ENCODE results near the gene SLC4A11. TPM values are rescaled to one million over a fixed set of nuclear protein-coding genes. Genes with fewer than 3 reads are reported as not detected.
"Not testable (repeated sequence)": the region's sequence is repeated elsewhere in the genome, so short reads cannot be mapped to it uniquely, and the experiment has no call there.

The SLC4A11 gene
- total RNA-seq, 1 donor from 2014 or later, result 0.89 TPM

DNA sequence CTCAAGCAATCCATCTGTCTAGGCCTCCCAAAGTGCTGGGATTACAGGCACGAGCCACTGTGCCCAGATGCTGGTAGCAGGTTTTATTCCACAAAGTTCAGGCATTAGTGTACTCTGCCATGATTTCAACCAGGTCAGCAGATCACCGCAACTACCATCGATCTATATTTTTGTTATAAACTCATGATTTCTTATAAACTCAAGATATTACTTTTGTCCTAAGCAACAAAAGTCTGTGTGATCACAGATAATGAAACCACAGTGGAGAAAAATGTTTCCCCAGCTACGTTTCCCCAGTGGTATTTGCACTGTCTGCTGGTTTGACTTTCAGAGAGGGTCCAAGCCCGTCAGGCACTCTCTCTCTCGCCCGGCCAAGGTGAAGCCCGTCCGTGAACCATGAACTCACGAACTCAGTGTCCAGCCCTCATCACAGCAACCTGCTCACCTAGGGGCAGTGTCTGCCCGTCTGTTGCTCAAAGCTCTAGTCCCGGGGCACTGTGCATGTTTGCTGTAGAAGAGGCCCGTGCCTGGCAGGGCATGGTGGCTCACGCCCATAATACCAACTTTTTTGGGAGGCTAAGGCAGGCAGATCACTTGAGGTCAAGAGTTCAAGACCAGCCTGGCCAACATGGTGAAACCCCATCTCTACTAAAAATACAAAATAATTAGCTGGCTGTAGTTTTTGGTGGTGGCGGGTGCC, 7.0 kb downstream of the SLC4A11 start:
- ATAC-seq, result no peak
- intact Hi-C loops (cut with DNase I), result no loop called here
- no peak for DNase-seq (ENCODE audit: low spot score)

DNA sequence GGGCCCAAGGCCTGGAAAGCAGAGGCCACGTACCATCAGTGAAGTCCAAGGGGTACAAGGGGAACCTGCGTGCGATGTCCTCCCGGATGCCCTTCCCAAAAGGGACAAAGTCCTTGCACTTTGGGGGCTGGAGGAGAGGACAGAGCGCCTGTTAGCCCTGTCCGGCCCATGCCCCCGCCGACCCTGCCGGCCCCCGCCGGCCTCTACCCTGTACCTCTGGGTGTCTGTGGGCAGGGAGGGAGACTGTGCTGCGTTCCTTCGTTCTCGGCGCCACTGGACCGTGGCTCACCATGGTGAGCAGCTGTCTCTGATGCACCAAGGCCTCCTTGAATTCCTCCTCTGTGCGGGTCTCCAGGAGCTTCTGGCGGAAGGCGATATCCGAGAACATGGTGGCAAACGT, 7.9 kb downstream of the SLC4A11 start:
- intact Hi-C loops (cut with DNase I), result no loop called here
- DNase-seq (ENCODE audit: low spot score), result no peak
- ATAC-seq, result no peak

DNA sequence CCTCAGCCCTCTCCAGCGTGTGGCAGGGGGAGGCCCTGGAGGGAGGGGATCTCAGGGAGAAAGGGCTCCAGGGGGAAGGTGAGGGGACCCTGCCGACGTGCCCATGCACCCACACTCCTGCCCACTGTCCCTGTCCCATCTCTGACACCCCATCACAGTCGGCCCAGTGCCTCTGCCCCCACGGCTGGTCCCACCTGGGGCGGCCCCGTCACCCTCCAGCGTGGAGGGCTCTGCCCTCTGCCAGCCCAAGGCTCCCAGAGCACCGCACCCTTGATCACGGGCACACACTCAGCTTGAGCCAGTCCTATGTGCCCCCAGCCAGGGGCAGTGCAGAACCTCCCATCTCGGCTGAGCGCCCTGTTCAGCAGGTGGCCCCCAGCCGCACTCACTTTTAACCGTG, 9.2 kb downstream of the SLC4A11 start:
- no peak for DNase-seq (ENCODE audit: low spot score)
- ATAC-seq, result no peak
- intact Hi-C loops (cut with DNase I), result no loop called here

DNA sequence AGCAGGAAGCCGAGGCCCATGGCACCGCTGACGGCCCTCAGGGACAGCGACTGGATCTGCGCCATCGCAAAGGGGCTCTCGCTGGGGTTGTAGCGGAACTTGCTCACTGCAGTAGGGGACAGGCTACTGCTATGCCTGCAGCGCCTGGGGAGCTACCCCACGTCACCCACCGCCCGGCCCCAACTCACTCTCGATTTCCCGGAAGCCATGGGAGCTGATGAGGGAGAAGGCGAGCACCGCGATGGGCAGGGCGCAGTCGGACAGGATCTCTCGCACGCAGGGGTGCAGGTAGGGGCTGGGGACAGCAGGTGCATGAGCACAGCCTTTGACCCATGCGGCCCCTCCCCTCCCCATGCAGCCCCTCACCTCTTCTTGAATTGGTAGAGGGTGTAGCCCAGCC, 9.8 kb downstream of the SLC4A11 start:
- DNase-seq (ENCODE audit: low spot score) (no peak), ATAC-seq (no peak)
- intact Hi-C loops (cut with DNase I), result no loop called here

DNA sequence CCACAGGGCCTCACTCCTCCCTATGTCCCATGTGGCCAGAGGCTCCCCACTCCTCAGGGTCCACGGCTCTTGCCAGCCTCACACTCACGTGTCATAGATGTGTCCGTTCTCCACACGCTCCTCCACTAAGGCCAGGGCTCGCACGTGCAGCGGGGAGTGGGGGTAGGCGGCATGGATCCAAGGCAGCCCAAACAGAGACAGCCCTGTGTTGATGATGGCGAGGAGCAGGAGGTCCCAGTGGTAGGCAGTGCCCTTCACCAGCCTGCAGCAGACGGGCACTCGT, 10.3 kb downstream of the SLC4A11 start:
- ATAC-seq (no peak), DNase-seq (ENCODE audit: low spot score) (no peak)
- intact Hi-C loops (cut with DNase I), result no loop called here

DNA sequence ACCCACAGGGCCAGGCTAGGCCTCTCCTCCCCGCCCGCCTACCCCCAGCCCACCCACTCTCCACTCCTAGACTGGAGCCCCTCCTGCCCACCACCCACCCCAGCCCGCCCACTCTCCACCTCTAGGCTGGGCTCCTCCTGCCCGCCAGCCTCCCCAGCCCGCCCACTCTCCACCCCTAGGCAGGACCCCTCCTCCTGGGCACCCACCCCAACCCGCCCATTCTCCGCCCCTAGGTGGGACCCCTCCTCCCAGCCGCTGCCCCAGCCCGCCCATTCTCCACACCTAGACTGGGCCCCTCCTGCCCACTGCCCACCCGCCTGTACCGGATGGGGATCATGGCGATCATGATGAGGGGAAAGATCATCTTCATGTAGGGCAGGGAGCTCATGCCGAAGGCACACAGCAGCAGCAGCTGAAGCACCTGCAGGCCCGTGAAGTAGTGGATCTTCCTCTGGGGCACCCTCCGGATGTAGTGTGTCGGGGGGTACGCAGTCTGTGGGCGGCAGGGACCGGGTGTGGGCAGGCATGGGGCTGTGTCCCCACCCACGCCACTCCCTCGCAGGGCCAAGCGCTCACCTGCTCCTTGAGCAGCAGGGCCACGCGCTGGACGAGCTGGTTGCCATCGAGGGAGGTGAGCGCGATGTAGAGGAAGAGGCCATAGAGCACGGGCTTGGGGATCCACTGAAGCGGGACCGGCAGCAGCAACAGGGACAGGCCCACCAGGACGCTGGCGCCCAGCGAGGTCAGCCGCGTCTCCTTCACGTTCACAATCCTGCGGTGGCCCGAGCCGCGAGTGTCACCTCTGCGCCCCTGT, 10.8 kb downstream of the SLC4A11 start:
- intact Hi-C loops (cut with DNase I), result no loop called here
- ATAC-seq (no peak), DNase-seq (ENCODE audit: low spot score) (peak; percentile 51)

DNA sequence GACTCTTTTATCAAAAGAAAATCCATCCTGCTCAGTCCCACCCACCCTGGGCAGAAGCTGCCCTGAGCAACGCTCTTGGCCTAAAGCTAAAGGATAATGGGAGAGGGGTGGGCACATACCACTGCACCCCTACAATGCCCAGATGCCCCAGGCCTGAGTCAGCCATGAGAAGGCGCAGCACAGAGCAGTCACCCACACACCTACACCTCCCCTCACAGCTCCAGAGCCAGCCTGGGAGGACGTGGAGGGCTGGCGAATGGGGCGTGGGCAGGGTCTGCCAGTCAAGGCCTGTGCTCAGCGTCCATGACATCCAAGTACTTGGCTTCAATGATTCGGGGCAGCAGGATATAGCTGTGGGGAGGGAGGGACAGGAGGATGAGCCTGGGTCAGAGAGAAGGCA, 11.5 kb downstream of the SLC4A11 start:
- intact Hi-C loops (cut with DNase I), result no loop called here
- DNase-seq (ENCODE audit: low spot score) (no peak), ATAC-seq (no peak)

DNA sequence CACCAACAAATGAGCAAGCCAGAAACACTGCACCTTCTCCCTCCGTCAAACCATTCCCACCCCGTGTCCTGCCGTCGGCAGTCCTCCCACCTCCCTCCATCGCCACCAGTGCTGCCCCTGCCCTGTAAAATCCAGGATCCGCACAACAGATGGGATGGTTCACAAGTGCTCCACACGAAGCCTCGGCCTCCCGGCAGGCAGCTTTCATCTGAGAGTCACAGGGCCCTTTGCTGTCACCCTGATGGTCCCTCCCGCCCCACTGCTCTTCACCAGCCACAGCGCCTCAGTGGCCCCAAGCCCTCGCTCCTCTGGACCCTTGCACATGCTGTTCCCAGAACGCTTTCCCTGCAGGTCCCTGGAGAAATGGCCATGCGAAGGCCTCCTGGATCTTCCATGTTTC, 12.1 kb downstream of the SLC4A11 start:
- intact Hi-C loops (cut with DNase I), result no loop called here
- DNase-seq (ENCODE audit: low spot score) (no peak), ATAC-seq (no peak)

DNA sequence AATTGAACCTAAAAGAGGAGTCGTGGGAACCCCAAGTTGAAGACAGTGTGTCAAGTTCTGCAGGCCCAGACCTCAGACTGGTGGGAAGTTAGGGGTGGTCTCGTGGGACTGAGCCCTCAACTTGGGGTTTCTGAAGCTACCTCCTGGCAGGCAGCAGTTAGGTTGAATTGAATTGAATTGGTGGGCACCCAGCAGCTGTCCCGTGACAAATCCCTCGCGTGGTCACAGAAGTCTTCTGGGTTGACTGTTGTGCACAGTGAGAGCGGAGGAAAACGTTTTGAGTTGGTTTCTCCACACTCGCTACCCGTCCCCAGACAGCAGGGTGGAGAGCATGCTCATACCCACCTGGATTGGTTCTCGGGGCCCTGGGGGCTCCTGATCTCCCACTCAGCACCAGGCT, 12.9 kb downstream of the SLC4A11 start:
- DNase-seq (ENCODE audit: low spot score) (no peak), ATAC-seq (no peak)
- intact Hi-C loops (cut with DNase I), result no loop called here

DNA sequence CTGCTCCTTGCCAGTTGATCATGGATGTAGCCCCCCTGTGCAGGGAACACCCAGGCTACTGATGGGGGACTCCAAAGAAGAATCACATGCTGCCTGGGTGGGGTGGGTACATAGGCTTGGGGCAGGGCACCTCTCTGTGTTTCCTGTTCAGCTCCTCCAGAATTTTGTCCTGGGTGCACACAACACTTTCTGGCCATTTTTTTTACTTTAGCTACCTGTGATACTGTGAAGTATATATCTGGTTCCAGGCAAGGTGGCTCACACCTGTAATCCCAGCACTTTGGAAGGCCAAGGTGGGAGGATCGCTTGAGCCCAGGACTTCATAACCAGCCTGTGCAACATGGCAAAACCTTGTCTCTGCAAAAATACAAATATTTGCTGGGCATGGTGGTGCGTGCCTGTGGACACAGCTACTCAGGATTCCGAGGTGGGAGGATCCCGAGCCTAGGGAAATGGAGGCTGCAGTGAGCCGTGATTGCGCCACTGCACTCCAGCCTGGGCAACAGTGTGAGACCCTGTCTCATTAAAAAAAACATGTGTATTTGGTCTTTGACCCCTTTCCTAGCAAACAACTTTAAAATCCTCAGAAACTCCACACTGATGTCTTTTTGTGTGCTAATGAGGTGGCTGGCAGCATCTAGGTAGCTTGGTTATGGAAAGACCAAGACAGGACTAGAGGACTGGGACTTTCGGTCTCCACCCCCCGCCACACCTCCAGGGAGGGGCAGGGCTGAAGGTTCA, 14.1 kb downstream of the SLC4A11 start:
- intact Hi-C loops (cut with DNase I), result no loop called here

DNA sequence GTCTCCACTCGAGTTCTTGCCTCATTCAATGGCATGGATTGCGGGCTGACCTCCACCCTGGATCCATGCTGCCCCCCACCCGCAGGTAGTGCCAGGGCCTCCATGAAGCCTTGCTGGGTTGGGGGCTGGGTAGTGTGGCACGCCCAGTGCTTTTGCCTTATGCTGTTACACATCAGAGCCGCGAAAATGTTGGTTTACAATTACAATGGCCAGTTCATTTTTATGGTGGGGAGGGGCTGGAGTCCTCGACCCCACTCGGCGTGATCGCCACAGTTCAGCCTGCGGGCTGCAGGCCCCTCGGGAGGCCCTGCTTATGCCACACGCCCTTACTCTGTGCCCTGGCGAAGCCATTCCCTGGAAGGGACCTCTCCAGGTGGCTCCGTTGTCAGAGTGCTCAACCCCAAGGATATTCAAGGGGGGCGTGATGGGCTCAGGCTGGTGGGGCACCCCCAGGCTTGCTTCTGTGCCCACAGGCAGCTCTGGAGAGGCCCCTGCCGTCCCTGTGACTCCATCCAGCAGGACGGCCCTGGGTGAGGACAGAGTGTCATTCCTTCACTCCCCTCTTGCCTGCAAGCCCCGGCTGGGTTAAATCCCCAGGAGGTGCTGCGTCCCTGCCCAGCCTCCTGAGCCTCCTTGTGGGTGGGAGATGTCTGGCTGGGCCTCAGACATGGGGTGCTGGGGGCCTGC, 14.9 kb downstream of the SLC4A11 start:
- intact Hi-C loops (cut with DNase I), result no loop called here
- no peak for DNase-seq (ENCODE audit: low spot score)
- ATAC-seq, result no peak

More for the DNA sequence above, 14.1 kb downstream of the SLC4A11 start:
- DNase-seq (ENCODE audit: low spot score) (no peak), ATAC-seq (no peak)

DNA sequence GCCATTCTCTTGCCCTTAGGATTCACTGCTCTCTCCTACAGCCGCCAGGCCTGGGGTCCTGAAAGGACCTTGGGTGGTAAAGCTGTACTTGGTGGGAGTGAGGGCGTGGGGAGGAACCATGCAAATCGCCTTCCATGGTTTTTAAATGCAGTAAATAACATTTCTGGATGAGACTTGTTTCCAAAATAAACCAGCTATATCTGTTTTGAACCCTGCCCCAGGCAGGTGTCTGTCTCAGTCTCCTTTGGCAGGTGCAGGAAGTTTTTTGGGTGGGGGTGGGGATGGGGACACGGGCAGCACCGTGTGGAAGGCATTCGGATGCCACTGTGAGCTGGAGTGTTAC, 15.4 kb downstream of the SLC4A11 start:
- intact Hi-C loops (cut with DNase I), result no loop called here
- no peak for DNase-seq (ENCODE audit: low spot score)
- ATAC-seq, result no peak

DNA sequence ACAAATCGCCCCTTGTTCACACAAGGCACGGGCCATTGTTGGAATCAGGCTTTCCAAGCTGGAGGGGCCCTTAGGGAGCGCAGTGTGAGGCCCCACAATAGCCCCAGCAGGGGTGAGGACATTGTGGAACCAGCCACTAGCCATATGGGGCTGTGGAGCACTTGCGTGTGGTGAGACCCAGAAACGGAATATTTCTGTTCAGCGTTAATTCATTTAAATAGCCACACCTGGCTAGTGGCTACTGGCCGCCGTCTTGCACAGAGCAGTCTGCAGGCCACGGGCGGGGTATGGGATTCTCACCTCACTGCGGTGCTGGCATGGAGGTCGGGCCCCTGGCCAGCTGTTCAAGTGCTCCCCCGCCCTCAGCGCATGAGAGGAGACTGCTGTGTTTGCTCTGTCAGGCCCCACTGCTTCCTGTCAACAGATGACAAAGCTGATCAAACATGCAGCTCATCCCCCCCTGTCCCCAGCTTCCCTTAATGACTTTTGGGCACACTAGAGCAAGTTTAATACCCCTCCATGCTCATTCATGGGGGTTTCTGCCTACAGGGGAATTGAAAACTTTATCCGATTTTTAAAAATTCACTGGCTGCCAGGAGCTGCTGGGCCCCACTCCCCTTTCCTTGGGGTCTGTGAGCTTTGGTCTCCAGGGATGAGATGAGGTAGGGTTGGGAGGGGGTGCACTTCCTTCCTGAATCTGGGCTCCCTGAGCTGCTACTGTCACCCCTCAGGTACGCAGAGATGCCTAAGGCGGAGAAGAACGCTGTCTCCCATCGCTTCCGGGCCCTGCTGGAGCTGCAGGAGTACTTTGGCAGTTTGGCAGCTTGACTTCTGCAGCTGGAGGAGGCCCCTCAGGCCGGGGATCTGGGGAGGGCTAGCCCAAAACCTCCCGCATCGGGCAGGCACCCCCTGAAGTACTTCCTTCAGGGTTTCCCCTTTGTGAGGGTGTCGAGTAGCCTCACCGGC, 16.1 kb downstream of the SLC4A11 start:
- ATAC-seq (no peak), DNase-seq (ENCODE audit: low spot score) (no peak)
- intact Hi-C loops (cut with DNase I), result no loop called here

DNA sequence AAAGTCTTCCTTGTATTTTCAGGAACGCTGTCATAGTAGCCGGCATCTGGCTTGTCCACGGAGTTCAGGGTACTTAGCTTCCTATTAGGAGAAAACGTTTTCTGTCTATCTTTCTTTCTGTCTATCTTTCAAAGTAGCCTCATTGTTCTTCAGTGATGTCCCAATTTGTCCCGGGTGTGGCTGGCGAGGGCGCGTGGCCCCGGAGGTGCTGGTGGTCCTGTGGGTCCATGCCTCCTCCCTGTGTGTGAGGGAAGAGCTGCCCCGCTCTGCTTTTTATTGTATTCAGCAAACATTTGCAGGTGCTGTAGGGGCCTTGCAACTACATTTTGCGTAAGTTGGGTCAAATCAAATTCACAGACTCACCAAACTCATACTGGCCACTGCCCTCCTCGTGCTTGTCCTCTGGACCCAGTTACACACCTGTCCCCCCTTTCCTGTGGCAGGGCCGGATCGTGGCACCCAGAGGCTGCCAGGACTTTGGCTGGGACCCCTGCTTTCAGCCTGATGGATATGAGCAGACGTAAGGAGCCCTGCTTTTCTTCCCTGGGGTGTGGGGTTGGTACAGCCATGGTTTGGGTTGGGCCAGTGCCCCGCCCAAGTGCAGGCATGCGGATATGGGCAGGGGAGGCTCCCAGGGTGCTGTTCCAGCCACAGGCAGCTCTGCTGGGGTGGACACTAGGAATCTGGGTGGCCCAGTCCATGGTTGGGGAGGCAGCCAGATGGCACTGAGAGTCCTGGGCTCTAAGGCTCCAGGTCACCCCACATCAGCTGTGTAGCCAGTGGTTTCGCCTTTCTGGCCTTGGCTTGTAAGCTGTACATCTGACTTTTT, 17.4 kb downstream of the SLC4A11 start:
- intact Hi-C loops (cut with DNase I), result no loop called here
- no peak for ATAC-seq
- DNase-seq (ENCODE audit: low spot score), result no peak

DNA sequence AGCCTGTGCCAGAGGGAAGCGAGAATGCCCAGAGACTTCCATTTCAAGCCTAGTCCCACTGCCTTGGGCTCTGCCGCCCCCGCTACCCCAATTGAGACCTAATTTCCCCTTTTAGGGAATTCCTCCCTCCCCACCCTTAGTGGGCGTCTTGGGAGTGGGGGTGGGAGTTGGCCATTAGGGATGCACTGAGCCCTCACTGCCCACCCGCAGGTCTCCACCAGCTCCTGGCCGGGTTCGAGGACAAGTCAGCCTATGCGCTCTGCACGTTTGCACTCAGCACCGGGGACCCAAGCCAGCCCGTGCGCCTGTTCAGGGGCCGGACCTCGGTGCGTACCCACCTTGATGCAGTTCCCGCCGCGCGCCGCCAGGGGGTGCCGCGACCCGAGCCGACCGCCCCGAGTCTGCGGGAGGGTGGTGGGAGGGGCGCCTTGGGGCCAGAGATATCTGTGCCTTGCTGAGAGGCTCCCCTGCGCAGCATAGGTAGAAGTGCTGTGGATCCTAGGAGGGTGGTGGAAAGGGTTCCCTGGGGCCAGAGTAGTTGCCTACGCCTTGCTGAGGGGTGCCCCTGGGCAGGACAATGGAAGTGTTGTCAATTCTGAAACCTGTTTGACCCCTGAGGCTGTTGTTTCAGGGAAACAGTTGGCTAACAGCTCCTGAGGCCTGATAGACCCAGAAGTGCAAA, 20.5 kb downstream of the SLC4A11 start:
- DNase-seq (ENCODE audit: low spot score), result peak; percentile 73

DNA sequence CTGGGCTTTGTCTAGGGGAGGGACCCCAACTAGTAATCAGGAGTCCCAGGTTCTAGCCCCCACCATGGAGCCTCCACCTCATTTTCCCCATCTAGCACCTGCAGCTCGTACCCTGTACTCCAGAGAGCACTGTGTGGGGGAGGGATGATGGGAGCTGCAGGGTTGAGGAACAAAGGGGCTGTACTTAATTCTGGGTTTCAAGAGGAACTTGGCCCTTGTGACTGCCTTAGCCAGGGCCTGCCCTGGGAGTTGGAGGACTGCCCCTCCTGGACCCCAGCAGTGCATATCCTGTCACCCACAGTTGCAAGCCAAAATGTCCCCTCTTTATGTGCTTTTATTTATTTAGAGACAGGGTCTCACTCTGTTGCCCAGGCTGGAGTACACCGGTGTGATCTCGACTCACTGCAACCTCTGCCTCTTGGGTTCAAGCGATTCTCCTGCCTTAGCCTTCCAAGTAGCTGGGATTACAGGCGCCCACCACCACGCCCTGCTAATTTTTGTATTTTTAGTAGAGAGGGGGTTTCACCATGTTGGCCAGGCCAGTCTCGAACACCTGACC, 23.6 kb downstream of the SLC4A11 start:
- intact Hi-C loops (cut with DNase I), result loop anchor here (10.0 kb wide), 1 partner anchor 109 kb away; no protein-coding TSS in a partner anchor
- DNase-seq (ENCODE audit: low spot score); ATAC-seq: not testable (repeated sequence)

More for the DNA sequence above, 20.5 kb downstream of the SLC4A11 start:
- intact Hi-C loops (cut with DNase I), result loop anchor here (10.0 kb wide), 1 partner anchor 106 kb away; no protein-coding TSS in a partner anchor
- peak; percentile 76 for ATAC-seq

DNA sequence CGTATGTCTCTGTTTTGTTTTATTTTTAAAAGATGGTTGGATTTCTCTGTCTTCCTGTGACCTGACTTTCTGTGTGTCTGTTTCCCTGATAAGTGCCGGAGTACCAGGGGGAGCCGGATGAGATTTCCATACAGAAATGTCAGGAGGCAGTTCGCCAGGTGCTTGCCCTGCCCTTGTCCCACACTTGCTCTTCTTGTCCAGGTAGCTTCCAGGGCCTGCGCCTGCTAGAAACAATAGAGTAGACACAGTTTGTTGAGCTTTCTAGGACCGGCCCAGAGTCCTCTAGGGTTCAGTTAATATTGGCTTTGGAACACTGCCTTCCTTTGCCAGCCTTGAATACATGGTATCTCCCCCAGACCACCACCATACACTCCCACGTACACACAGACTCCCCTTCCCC, 25.8 kb downstream of the SLC4A11 start:
- ATAC-seq (no peak), DNase-seq (ENCODE audit: low spot score) (no peak)
- intact Hi-C loops (cut with DNase I), result loop anchor here (10.0 kb wide), 1 partner anchor 112 kb away; no protein-coding TSS in a partner anchor
